ENCODE data around the gene NUMB.

Gene NUMB

GRCh38 chr14:73231981-73232851 is 226.1 kb downstream of the NUMB start:
- DNase-seq (ENCODE audit: low read depth) = no peak

- no peak for DNase-seq (ENCODE audit: low read depth)
These were observed 228.3 kb downstream of the NUMB start for GRCh38 chr14:73230051-73230450.

DNA sequence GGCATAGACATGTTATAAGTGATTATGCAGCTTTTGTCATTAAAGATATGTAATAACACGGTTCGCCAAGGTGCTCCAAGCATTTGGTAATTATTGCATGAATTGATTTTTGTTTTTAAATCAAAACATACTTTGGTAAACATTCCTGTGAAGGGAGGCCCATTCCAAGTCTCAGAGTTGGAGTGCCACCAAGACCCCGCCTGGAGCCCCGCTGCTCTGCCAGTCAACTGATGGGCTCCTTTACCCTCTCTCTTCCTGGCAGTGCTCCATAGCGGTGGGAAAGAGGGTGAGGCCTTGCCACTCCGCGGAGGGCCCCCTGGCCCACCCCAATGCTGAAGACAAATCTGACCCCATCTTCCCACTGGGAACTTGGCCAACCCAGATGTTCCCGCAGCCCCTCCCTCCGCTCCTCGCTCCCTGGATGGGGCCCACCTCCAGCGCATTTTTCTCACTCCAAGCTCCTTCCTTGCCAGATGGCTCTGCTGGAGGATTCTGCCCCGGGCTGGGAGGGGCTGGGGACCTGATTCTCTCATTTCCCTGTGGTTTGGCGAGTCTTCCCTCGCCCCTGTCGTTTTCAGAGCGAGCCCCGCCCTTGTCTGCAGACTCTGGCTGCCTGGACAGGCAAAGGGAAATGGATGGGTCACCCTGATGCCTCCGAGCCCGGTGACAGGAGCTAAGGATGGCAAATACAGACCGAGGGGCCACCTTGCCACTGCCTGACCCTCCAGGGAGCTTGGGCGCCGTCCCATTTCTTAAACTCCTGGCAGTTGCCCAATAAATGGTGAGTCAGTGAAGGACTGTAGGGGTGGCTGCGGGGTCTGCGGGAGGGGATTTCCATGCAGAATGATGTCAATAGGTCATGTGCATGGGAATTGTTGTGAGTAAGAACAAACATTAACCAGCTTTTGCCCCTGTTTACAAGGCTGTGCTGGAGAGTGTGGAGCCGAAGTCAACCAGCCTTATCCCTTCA is 230.2 kb downstream of the NUMB start:
- no peak for DNase-seq (ENCODE audit: low read depth)

GRCh38 chr14:73225496-73225895 is 232.8 kb downstream of the NUMB start:
- DNase-seq (ENCODE audit: low read depth) = no peak
